K562 (cell line): ENCODE data around the gene RETREG2. TPM values are rescaled to one million over a fixed set of nuclear protein-coding genes. Genes with fewer than 3 reads are reported as not detected.
A peak's percentile ranks its signal among the peaks of the same experiment; 100 is the strongest.

Experiments
- ATAC-seq: fragments of 200-7000 bp; cut with Tn5 transposase; 3 replicates; pipeline ENCODE4 v1.9.1; 2020; ENCODE audit warnings: moderate library complexity
- BruUV-seq: library from RNA; stranded (reverse); fragments of 400-500 nt; replicated peaks from 2 replicates; lab custom pipeline; 2021; lab: Mats Ljungman, UMichigan
- CTCF ChIA-PET: fragments of 300-600 bp; formaldehyde crosslinking; extraction: SDS; loops from one replicate; lab custom pipeline; 2021; ENCODE audit warnings: low intra/inter-chr PET ratio; lab: Yijun Ruan, JAX
- POLR2A ChIA-PET: fragments of 300-600, 350-650 bp; sonication (Branson Sonifier 250); formaldehyde crosslinking; extraction: SDS; loops from one replicate; lab custom pipeline; 2021; ENCODE audit warnings: antibody characterized with exemption, inconsistent platforms; lab: Yijun Ruan, JAX
- DNase-seq, 4 experiments: peaks; one replicate each; pipeline versions ENCODE4 v3.0.0 to v3.0.0-alpha.2; 2011 to 2018; ENCODE audit warnings: low spot score in 3 of 4, mixed read lengths in 3 of 4; ENCODE audit errors: extremely low read depth in 1 of 4
- FAIRE-seq: peaks from 2 replicates; lab custom pipeline; 2011; peaks lifted over from hg19 to GRCh38; lab: Jason Lieb, UNC
- H2AFZ ChIP-seq: 2 replicates; pipeline ENCODE4 v1.6.0; 2011; ENCODE audit warnings: low read depth, low read length, control low read depth, inconsistent platforms
- H3K27ac ChIP-seq: fragments of 200-600 bp; 3 replicates; pipeline ENCODE4 v1.8.0; 2011; ENCODE audit warnings: low read depth, mild to moderate bottlenecking, control low read depth, inconsistent platforms, low read length, moderate library complexity, mixed read lengths; ENCODE audit errors: extremely low read depth
- H3K27me3 ChIP-seq, 2 experiments: fragments of 300-600 bp in 1 of 2; 2 replicates in 1 of 2; 3 replicates in 1 of 2; pipeline versions ENCODE4 v1.6.0 to v1.8.0; 2011; ENCODE audit warnings: inconsistent platforms in 2 of 2, low read length in 2 of 2, mild to moderate bottlenecking in 1 of 2, mixed read lengths in 1 of 2, moderate library complexity in 1 of 2; ENCODE audit not compliant: control insufficient read depth in 2 of 2, insufficient read depth in 2 of 2
- H3K36me3 ChIP-seq: fragments of 300-600 bp; 3 replicates; pipeline ENCODE4 v1.8.0; 2011; ENCODE audit warnings: mild to moderate bottlenecking, low read length, inconsistent platforms; ENCODE audit not compliant: control insufficient read depth, insufficient read depth
- H3K4me1 ChIP-seq, 2 experiments: fragments of 200-600 bp in 1 of 2; replicated peaks in 1 of 2; 2 replicates in 1 of 2; 3 replicates in 1 of 2; pipeline versions ENCODE4 v1.5.1 to v1.8.0; 2011; ENCODE audit warnings: inconsistent platforms in 2 of 2, low read length in 2 of 2, mild to moderate bottlenecking in 1 of 2, mixed read lengths in 1 of 2, moderate library complexity in 1 of 2; ENCODE audit not compliant: control insufficient read depth in 2 of 2, insufficient read depth in 2 of 2
- H3K4me2 ChIP-seq: 2 replicates; pipeline ENCODE4 v1.6.1; 2011; ENCODE audit warnings: low read length, control low read depth, inconsistent platforms, mixed read lengths; ENCODE audit not compliant: insufficient read depth
- H3K4me3 ChIP-seq: fragments of 200-600 bp; sonication (generic), shearing (Covaris generic); 2 replicates; pipeline ENCODE4 v1.5.1; 2016; ENCODE audit warnings: control low read depth, inconsistent platforms
- H3K79me2 ChIP-seq: fragments of 200-600 bp; 3 replicates; pipeline ENCODE4 v1.8.0; 2011; ENCODE audit warnings: low read length, inconsistent platforms; ENCODE audit not compliant: control insufficient read depth, insufficient read depth
- H3K9ac ChIP-seq, 2 experiments: 2 replicates each; pipeline versions ENCODE4 v1.6.0 to v1.6.1; 2011; ENCODE audit warnings: low read depth in 2 of 2, low read length in 2 of 2, control low read depth in 1 of 2, inconsistent platforms in 1 of 2, mild to moderate bottlenecking in 1 of 2, mixed read lengths in 1 of 2; ENCODE audit not compliant: insufficient read depth in 1 of 2
- H3K9me1 ChIP-seq: one replicate; pipeline ENCODE4 v1.6.0; 2011; ENCODE audit warnings: inconsistent platforms, mild to moderate bottlenecking, low read length, moderate library complexity; ENCODE audit not compliant: control insufficient read depth, insufficient read depth
- H3K9me3 ChIP-seq: replicated peaks from 2 replicates; pipeline ENCODE4 v1.5.1; 2011; ENCODE audit warnings: low read depth, low read length, inconsistent platforms; ENCODE audit not compliant: control insufficient read depth, insufficient read depth
- H4K20me1 ChIP-seq: replicated peaks from 2 replicates; pipeline ENCODE4 v1.6.1; 2011; ENCODE audit warnings: low read length, inconsistent platforms, mixed read lengths; ENCODE audit not compliant: control insufficient read depth, insufficient read depth
- ARHGAP35 ChIP-seq: fragments of 450-650 bp; IDR thresholded peaks from 2 replicates; pipeline ENCODE4 v1.6.1; 2018; ENCODE audit not compliant: partially characterized antibody
- CHD2 ChIP-seq: IDR thresholded peaks from 2 replicates; pipeline ENCODE4 v1.6.1; 2011; ENCODE audit warnings: low read depth, low read length
- HDAC2 ChIP-seq: fragments of 450-650 bp; IDR thresholded peaks from 2 replicates; pipeline ENCODE4 v1.6.1; 2016; ENCODE audit warnings: mild to moderate bottlenecking
- IRF2 ChIP-seq: sonication (generic); formaldehyde crosslinking; IDR thresholded peaks from 2 replicates; pipeline ENCODE4 v1.8.1; 2022; ENCODE audit warnings: mild to moderate bottlenecking, missing genetic modification reagents
- KLF6 ChIP-seq: fragments of 250-450 bp; sonication (Bioruptor Pico); IDR thresholded peaks from 2 replicates; pipeline ENCODE4 v1.4.0; 2020; ENCODE audit warnings: mild to moderate bottlenecking, moderate library complexity, borderline replicate concordance
- PHF20 ChIP-seq: fragments of 450-650 bp; IDR thresholded peaks from 2 replicates; pipeline ENCODE4 v1.6.1; 2018; ENCODE audit not compliant: partially characterized antibody
- PHF8 ChIP-seq: fragments of 200-600 bp; sonication (generic); IDR thresholded peaks from 2 replicates; pipeline ENCODE4 v1.6.1; 2012; ENCODE audit warnings: mixed run types, mild to moderate bottlenecking, inconsistent platforms, low read length, moderate library complexity, borderline replicate concordance
- POLR2AphosphoS2 ChIP-seq: IDR thresholded peaks from 2 replicates; pipeline ENCODE4 v1.6.1; 2012; ENCODE audit warnings: low read length, improper control_type of control experiment
- RBM17 ChIP-seq: fragments of 200-400 bp; formaldehyde crosslinking; IDR thresholded peaks from 2 replicates; pipeline ENCODE4 v1.6.1; 2017; ENCODE audit warnings: low read depth, mild to moderate bottlenecking, low read length, borderline replicate concordance
- SMAD1 ChIP-seq: fragments of 150-350 bp; IDR thresholded peaks from 2 replicates; pipeline ENCODE4 v1.6.1; 2014; ENCODE audit warnings: low read length, low read depth; ENCODE audit not compliant: partially characterized antibody
- SMARCE1 ChIP-seq: fragments of 450-650 bp; IDR thresholded peaks from 2 replicates; pipeline ENCODE4 v1.7.1; 2016; ENCODE audit warnings: mild to moderate bottlenecking
- ZBTB1 ChIP-seq: sonication (generic); formaldehyde crosslinking; IDR thresholded peaks from 2 replicates; pipeline ENCODE4 v1.8.1; 2023; ENCODE audit warnings: missing genetic modification reagents, low read depth, mild to moderate bottlenecking, borderline replicate concordance
- ZNF347 ChIP-seq: fragments of 450-650 bp; formaldehyde crosslinking; IDR thresholded peaks from 2 replicates; pipeline ENCODE4 v1.4.0; 2020; ENCODE audit warnings: low read depth, mild to moderate bottlenecking, moderate library complexity
- ZNF445 ChIP-seq: fragments of 250-450 bp; sonication (Bioruptor Pico); IDR thresholded peaks from 2 replicates; pipeline ENCODE4 v1.4.0; 2020; ENCODE audit warnings: low read depth, mild to moderate bottlenecking, moderate library complexity
- ZNF586 ChIP-seq: fragments of 450-650 bp; formaldehyde crosslinking; conservative IDR thresholded peaks from 2 replicates; pipeline ENCODE4 v1.4.0; 2020; ENCODE audit warnings: mild to moderate bottlenecking, moderate library complexity
- ZNF696 ChIP-seq: fragments of 250-450 bp; sonication (Bioruptor Pico); conservative IDR thresholded peaks from 2 replicates; pipeline ENCODE4 v1.4.0; 2020; ENCODE audit warnings: mild to moderate bottlenecking, moderate library complexity
- ZNF785 ChIP-seq: fragments of 250-450 bp; sonication (Bioruptor Pico); IDR thresholded peaks from 2 replicates; pipeline ENCODE4 v1.4.0; 2020; ENCODE audit warnings: mild to moderate bottlenecking
- WGBS: fragments of 100-300 bp; shearing (Covaris generic); methylation state at CpG from one replicate; pipeline ENCODE4 v1.1.6; 2016; ENCODE audit warnings: low coverage, mixed read lengths; ENCODE audit not compliant: insufficient coverage; ENCODE audit errors: missing lambda C conversion rate; 5-methylcytosine and 5-hydroxymethylcytosine counted together
- in situ Hi-C: fragments of 300-500 bp; cut with MboI; formaldehyde crosslinking; loops from 4 replicates; pipeline ENCODE4 v1.15.0; 2018; ENCODE audit warnings: inconsistent platforms, mixed read lengths
- intact Hi-C: fragments of 100-400 bp; cut with micrococcal nuclease; formaldehyde crosslinking; loops from 2 replicates; pipeline ENCODE4 v1.14.2; 2022
- polyA plus RNA-seq, 8 experiments: library from polyadenylated mRNA; depleted of rRNA in 4 of 8; stranded (reverse) in 5 of 8; unstranded in 3 of 8; fragments of >200 nt; fragmentation: Nextera tagmentation in 2 of 8; fragmentation: Illumina TruSeq in 1 of 8; extraction: Ambion mirVana in 2 of 8; extraction: Trizol in 1 of 8; gene quantifications; 2 replicates each; pipeline versions ENCODE4 v1.2.1 to v1.2.3, GENCODE V29; 2011 to 2014; ENCODE audit warnings: inconsistent platforms in 1 of 8, missing spikeins in 1 of 8
- total RNA-seq, 7 experiments: library from RNA; depleted of rRNA in 6 of 7; stranded (reverse); fragments of >200 nt in 6 of 7; fragmentation: Illumina TruSeq in 2 of 7; extraction: Trizol in 2 of 7; gene quantifications; 2 replicates each; pipeline versions ENCODE4 v1.2.1 to v1.2.3, GENCODE V29; 2011 to 2021; ENCODE audit warnings: low replicate concordance in 1 of 7
- TF ChIP-seq, protein P1 (sequence below): fragments of 150-350 bp; IDR thresholded peaks from 2 replicates; pipeline ENCODE4 v1.6.1; 2014; ENCODE audit warnings: low read depth, mild to moderate bottlenecking, low read length, borderline replicate concordance
- TF ChIP-seq, protein P2 (sequence below): fragments of 250-450 bp; sonication (Bioruptor Pico); IDR thresholded peaks from 2 replicates; pipeline ENCODE4 v1.9.0; 2021; ENCODE audit warnings: mild to moderate bottlenecking

The RETREG2 gene
- total and polyA plus RNA-seq, 9 of the 15 experiments (the other 6 are each of a cell fraction or from before 2014, with no cell fraction given), result 4.9 to 40.1 (median 19.2) TPM

DNA sequence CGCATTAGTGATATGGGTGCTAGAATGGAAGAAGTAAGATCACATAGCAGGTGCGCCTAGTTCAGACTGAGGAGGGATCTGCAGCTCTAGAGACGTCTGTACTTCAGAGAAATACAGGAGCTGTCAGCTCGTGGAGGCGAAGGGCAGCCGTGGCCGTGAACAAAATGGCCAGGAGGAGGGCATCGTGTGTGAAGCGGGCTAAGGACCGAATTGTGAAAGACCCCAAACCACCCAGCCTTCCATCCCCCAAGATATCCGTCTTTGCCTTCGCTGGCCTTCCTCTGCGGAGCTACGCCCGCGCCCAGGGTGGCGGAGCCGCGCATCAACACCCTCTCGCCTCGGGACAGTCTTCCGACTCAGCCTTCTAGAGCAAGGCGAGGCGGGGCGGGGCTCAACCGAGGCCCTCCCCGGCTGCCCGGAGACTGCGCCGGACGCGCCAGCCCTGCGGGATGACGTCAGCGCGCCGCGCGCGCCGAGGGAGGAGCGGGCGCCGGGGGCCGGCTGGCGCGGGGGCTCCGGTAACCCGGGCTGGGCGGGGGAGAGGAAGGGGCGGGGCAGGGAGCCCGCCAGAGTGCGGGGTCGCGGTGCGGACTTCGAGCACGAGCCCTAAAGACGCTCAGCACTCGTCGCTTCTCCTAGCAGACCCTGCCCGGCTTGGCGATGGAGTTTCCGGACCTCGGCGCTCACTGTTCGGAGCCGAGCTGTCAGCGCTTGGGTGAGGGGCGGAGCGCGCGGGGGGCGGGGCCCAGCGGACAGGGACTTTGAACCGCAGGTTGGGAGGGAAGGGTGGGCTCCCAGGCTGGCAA lies 28.5 kb downstream of the RETREG2 start, which contains the start of gene ZFAND2B:
Gene ZFAND2B (plus strand): TSS at position 455 of the 806 bp plus-strand sequence. CDS start 206 bp downstream, at position 661.
- peaks cover 16 to 17% of the 10 kb centered on the region in 2 experiments; a peak in 4 of 5 replicates for H3K4me1 ChIP-seq
- 0 out of 2 replicates have a peak, but pooled peaks cover 2% of the 10 kb centered on the region for H3K9me3 ChIP-seq
- ATAC-seq (peak; percentile 97), DNase-seq (peak; percentile 93 to 95 (median 94)), FAIRE-seq (peak; percentile 73)
- WGBS, result 2% methylated on average over 8 of the region's 76 CpGs
- in situ Hi-C loops, result loop anchor here (5.0 kb wide), 1 partner anchor 34 kb away; the partner anchor contains the start of gene SLC23A3
- BruUV-seq, result TSS peak; percentile 92
- peak within 1 kb of the TSS; percentile 94 for H3K4me2 ChIP-seq
- no peaks in the 10 kb centered on the region for H3K79me2 ChIP-seq
- no peaks in the 10 kb centered on the region for H3K27me3 ChIP-seq
- intact Hi-C loops, result loop anchor here (1.0 to 2.0 kb wide), 2 partner anchors 23 to 30 kb away; partner anchors contain the start of genes ANKZF1, ATG9A and CNPPD1
- ChIA-PET POLR2A (interaction anchor here (0.7 to 1.5 kb wide), 15 partner anchors 9 to 89 kb away, joined by 3 to 8 read pairs (median 3); partner anchors contain the start of genes ABCB6, ANKZF1, ATG9A and CNPPD1), CTCF (no interaction called here)
- H2AFZ ChIP-seq, result peak within 1 kb of the TSS; percentile 95
- peak within 1 kb of the TSS; percentile 81 for H3K27ac ChIP-seq
- H3K9ac ChIP-seq, result peak within 1 kb of the TSS; percentile 86 to 93
- H3K36me3 ChIP-seq, result peaks cover 43% of the 10 kb centered on the region; the same call in 2 of the 3 replicates
- H3K4me3 ChIP-seq, result peak within 1 kb of the TSS; percentile 61
- peaks cover 11% of the 10 kb centered on the region; the same call in 1 of the 2 replicates for H4K20me1 ChIP-seq
- H3K9me1 ChIP-seq, result no peaks in the 10 kb centered on the region
- TF ChIP-seq SMARCE1 (no peak), ZNF586 (CRISPR knock-in tag) (no peak), HDAC2 (no peak), KLF6 (CRISPR knock-in tag) (no peak), ZNF347 (CRISPR knock-in tag) (no peak), PHF20 (no peak), POLR2AphosphoS2 (no peak; the same call in 1 of the 2 replicates), ZBTB1 (CRISPR knock-in tag) (no peak), PHF8 (peak; percentile 79; the same call in 1 of the 2 replicates), ZNF785 (no peak), CHD2 (no peak), ZNF696 (no peak), ZNF445 (CRISPR knock-in tag) (no peak), IRF2 (no peak), ARHGAP35 (no peak), SMAD1 (no peak), RBM17 (no peak)
- TF ChIP-seq, protein P1, sequence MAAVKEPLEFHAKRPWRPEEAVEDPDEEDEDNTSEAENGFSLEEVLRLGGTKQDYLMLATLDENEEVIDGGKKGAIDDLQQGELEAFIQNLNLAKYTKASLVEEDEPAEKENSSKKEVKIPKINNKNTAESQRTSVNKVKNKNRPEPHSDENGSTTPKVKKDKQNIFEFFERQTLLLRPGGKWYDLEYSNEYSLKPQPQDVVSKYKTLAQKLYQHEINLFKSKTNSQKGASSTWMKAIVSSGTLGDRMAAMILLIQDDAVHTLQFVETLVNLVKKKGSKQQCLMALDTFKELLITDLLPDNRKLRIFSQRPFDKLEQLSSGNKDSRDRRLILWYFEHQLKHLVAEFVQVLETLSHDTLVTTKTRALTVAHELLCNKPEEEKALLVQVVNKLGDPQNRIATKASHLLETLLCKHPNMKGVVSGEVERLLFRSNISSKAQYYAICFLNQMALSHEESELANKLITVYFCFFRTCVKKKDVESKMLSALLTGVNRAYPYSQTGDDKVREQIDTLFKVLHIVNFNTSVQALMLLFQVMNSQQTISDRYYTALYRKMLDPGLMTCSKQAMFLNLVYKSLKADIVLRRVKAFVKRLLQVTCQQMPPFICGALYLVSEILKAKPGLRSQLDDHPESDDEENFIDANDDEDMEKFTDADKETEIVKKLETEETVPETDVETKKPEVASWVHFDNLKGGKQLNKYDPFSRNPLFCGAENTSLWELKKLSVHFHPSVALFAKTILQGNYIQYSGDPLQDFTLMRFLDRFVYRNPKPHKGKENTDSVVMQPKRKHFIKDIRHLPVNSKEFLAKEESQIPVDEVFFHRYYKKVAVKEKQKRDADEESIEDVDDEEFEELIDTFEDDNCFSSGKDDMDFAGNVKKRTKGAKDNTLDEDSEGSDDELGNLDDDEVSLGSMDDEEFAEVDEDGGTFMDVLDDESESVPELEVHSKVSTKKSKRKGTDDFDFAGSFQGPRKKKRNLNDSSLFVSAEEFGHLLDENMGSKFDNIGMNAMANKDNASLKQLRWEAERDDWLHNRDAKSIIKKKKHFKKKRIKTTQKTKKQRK, result no peak
- TF ChIP-seq, protein P2, sequence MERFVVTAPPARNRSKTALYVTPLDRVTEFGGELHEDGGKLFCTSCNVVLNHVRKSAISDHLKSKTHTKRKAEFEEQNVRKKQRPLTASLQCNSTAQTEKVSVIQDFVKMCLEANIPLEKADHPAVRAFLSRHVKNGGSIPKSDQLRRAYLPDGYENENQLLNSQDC (CRISPR knock-in tag), result no peak
